Mononuclear cell (primary cell): ENCODE measurements around the gene LHX1. TPM values are rescaled to one million over a fixed set of nuclear protein-coding genes. Genes with fewer than 3 reads are reported as not detected.

ENCODE experiments used
- total RNA-seq: library from RNA; depleted of rRNA; stranded (reverse); fragments of >200 nt; gene quantifications from one replicate; pipeline ENCODE4 v1.2.3, GENCODE V29; 2012

Gene LHX1
- total RNA-seq, 1 donor = not detected

Other genes starting within 250 kb of the LHX1 start
- 36.1 TPM for gene AATF, start 11.5 kb downstream of the LHX1 start, total RNA-seq